SK-N-MC (cell line): ENCODE results near the gene UBE3B.

Source experiments
- EZH2 ChIP-seq: fragments of 200-600 bp; sonication (generic); IDR thresholded peaks from one replicate; pipeline ENCODE4 v1.6.1; 2017; ENCODE audit warnings: antibody characterized with exemption
- POLR2AphosphoS5 ChIP-seq: IDR thresholded peaks from 2 replicates; pipeline ENCODE4 v1.6.1; 2012; ENCODE audit warnings: mild to moderate bottlenecking, low read depth, low read length, borderline replicate concordance

DNA sequence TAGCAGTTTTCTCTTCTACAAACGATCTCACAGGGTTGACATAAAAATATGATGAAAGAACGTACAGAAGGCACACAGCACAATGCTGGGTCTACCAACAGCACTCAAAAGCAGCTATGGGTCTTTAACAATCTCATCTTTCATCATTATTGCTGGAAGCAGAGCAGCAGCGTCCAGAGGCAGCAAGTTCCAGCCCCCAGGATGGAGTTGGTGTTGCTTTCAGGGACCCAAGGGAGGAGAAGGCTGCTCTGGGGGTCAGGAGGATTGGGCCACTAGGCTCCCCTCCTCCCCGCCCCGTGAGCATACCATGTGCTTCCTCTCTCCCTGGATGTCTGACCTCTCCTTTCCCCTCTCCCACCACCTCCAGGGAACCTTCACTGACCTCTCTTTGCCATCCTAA is 13.7 kb upstream of the UBE3B start:
- TF ChIP-seq EZH2, result no peak
- no peak for TF ChIP-seq POLR2AphosphoS5
